ENCODE results near the gene TRIO. TPM values are rescaled to one million over a fixed set of nuclear protein-coding genes. Genes with fewer than 3 reads are reported as not detected.
"Not testable (repeated sequence)": the region's sequence is repeated elsewhere in the genome, so short reads cannot be mapped to it uniquely, and the experiment has no call there.

Gene TRIO
- total RNA-seq, 5 donors from 2014 or later (not counting 1 experiment from before 2014, with no cell fraction given) = 6.2 to 31.1 (median 11.8) TPM

DNA sequence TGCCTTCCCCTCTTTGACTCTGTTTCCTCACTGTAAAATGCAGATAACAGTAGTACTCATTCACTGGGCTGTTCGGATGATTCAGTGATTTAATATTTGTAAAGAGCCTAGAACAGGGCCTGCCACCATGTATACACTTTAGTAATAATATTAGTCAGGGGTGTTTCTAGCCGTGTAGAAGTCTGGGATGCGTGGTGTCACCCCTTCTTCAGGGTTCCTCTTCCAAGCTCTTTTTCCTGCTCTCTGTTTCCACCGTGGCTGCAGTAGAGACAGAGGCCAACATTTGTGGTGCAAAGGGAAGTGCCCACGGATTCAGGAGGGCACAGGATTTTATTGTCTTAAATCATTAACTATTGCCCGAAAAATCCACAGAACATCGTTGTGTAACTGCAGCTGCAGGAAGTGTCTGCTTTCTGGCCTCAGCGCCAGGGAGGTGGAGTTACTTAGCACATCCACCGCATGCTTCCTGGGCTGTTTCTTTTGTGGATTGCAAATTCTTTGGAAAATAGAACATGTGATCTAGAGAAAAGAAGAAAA lies 61.7 kb downstream of the TRIO start:
- DNase-seq (no peak), ATAC-seq (replicated peaks in 1 of 4) (no peak)
- Mint-ChIP-seq H3K27ac (peak overlapping the region in 1 of 2 donors; percentile 35), H3K4me3 (no peak overlapping the region), H3K9me3 (no peaks in the 10 kb centered on the region), H3K4me1 (peaks cover 7 to 10% (median 9%) of the 10 kb centered on the region in 3 donors), H3K27me3 (peaks cover 0 to 6% of the 10 kb centered on the region in 2 donors), H3K36me3 (no peaks in the 10 kb centered on the region)
- H3K4me3 ChIP-seq (ENCODE audit: control insufficient read depth in 1 of 2, extremely low read depth in 1 of 2, low read length in 1 of 2) = peak overlapping the region in 1 of 2 donors; percentile 29
- H3K27me3 ChIP-seq (replicated peaks in 1 of 2; ENCODE audit: control insufficient read depth in 2 of 2, extremely low read depth in 1 of 2, insufficient read depth in 2 of 2, low read length in 1 of 2) = peaks cover 0 to 15% of the 10 kb centered on the region in 2 experiments
- no peak overlapping the region for H3K27ac ChIP-seq (ENCODE audit: low read length)
- H3K36me3 ChIP-seq (ENCODE audit: control insufficient read depth in 2 of 2, extremely low read depth in 1 of 2, insufficient read depth in 1 of 2, low read length in 1 of 2) = no peaks in the 10 kb centered on the region
- ChIA-PET POLR2A (no interaction called here), CTCF (no interaction called here)
- 20% methylated on average over 2 of the region's 9 CpGs for WGBS (ENCODE audit: insufficient coverage)
- H3K9me3 ChIP-seq = no peaks in the 10 kb centered on the region
- H3K4me1 ChIP-seq (ENCODE audit: control insufficient read depth in 1 of 2, extremely low read depth in 1 of 2, insufficient read depth in 2 of 2, low read length in 2 of 2) = peaks cover 0 to 4% of the 10 kb centered on the region in 2 experiments

GRCh38 chr5:14206028-14206725 lies 63.0 kb downstream of the TRIO start:
- H3K27ac ChIP-seq (ENCODE audit: low read length) = no peak overlapping the region
- DNase-seq = no peak
- ChIA-PET CTCF (no interaction called here), POLR2A (no interaction called here)
- Mint-ChIP-seq H3K9me3 (no peaks in the 10 kb centered on the region), H3K36me3 (no peaks in the 10 kb centered on the region), H3K27me3 (peaks cover 3 to 12% of the 10 kb centered on the region in 2 donors), H3K4me3 (no peak overlapping the region), H3K4me1 (peaks cover 7 to 10% (median 9%) of the 10 kb centered on the region in 3 donors), H3K27ac (no peak overlapping the region)
- peaks cover 0 to 4% of the 10 kb centered on the region in 2 experiments for H3K4me1 ChIP-seq (ENCODE audit: control insufficient read depth in 1 of 2, extremely low read depth in 1 of 2, insufficient read depth in 2 of 2, low read length in 2 of 2)
- ATAC-seq (replicated peaks in 1 of 4) = no peak
- H3K36me3 ChIP-seq (ENCODE audit: control insufficient read depth in 2 of 2, extremely low read depth in 1 of 2, insufficient read depth in 1 of 2, low read length in 1 of 2) = no peaks in the 10 kb centered on the region
- H3K9me3 ChIP-seq = no peaks in the 10 kb centered on the region
- 43% methylated on average over 4 of the region's 11 CpGs for WGBS (ENCODE audit: insufficient coverage)
- H3K4me3 ChIP-seq (ENCODE audit: control insufficient read depth in 1 of 2, extremely low read depth in 1 of 2, low read length in 1 of 2) = no peak overlapping the region
- peaks cover 0 to 16% of the 10 kb centered on the region in 2 experiments for H3K27me3 ChIP-seq (replicated peaks in 1 of 2; ENCODE audit: control insufficient read depth in 2 of 2, extremely low read depth in 1 of 2, insufficient read depth in 2 of 2, low read length in 1 of 2)

GRCh38 chr5:14207428-14207827 lies 64.3 kb downstream of the TRIO start:
- H3K36me3 ChIP-seq (ENCODE audit: control insufficient read depth in 2 of 2, extremely low read depth in 1 of 2, insufficient read depth in 1 of 2, low read length in 1 of 2); H3K9me3 Mint-ChIP-seq; H3K4me3 Mint-ChIP-seq; ATAC-seq (replicated peaks in 1 of 4); H3K4me3 ChIP-seq (ENCODE audit: control insufficient read depth in 1 of 2, extremely low read depth in 1 of 2, low read length in 1 of 2); H3K36me3 Mint-ChIP-seq; H3K9me3 ChIP-seq; H3K27ac ChIP-seq (ENCODE audit: low read length); CTCF ChIA-PET; H3K27ac Mint-ChIP-seq; DNase-seq; H3K4me1 ChIP-seq (ENCODE audit: control insufficient read depth in 1 of 2, extremely low read depth in 1 of 2, insufficient read depth in 2 of 2, low read length in 2 of 2); POLR2A ChIA-PET: not testable (repeated sequence)
- no CpG with 5 or more reads among the region's 3 CpGs for WGBS (ENCODE audit: insufficient coverage)
- peaks cover 0 to 16% of the 10 kb centered on the region in 2 experiments for H3K27me3 ChIP-seq (replicated peaks in 1 of 2; ENCODE audit: control insufficient read depth in 2 of 2, extremely low read depth in 1 of 2, insufficient read depth in 2 of 2, low read length in 1 of 2)
- Mint-ChIP-seq H3K27me3 (peaks cover 3 to 12% of the 10 kb centered on the region in 2 donors), H3K4me1 (peaks cover 7 to 11% (median 10%) of the 10 kb centered on the region in 3 donors)

DNA sequence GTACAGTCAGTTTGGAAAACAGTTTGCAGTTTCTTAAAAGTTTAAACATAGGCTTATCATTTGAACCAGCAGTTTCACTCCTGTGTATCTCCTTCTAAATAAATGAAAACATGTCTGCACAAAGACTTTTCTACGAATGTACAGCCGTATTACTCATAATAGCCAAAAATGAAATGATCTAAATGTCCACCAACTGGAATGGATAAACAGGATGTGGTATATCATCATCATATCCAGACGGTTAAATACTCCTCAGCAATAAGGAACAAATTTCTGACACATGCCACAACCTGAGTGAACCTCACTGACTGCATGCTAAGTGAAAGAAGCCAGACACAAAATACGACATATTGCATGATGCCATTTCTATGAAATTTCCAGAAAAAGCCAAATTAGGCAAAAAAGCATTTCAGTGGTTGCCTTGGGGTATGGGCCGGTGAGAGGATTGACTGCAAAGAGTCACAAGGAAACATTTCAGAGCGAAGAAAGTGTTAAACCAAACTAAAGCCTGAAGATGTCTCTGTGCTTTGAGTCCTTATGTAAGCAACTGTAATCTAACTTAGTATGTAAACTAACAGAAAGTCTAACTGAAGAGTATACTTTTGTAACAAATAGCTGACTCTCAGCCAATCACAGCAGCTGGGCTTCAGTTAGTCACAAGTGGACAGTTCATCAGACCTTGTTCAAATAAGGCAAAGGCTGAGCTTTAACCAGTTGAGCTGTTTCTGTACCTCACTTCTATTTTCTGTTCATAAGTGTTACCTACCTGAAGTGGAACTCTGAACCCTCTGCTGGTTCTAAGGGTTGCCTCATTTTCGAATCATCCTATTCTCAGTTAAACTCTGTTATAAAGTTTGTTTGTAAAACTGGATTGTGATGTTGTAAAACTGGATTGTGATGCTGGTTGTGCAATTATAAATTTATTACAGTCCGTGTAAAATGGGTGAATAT lies 65.2 kb downstream of the TRIO start:
- ChIA-PET CTCF (no interaction called here), POLR2A (no interaction called here)
- H3K4me3 Mint-ChIP-seq = no peak overlapping the region
- no peaks in the 10 kb centered on the region for H3K9me3 Mint-ChIP-seq
- peak in 1 of 4 experiments; percentile 19 for ATAC-seq (replicated peaks in 1 of 4)
- H3K36me3 ChIP-seq (ENCODE audit: control insufficient read depth in 2 of 2, extremely low read depth in 1 of 2, insufficient read depth in 1 of 2, low read length in 1 of 2) = no peaks in the 10 kb centered on the region
- no peak overlapping the region for H3K27ac Mint-ChIP-seq
- H3K27me3 Mint-ChIP-seq = peaks cover 3 to 12% of the 10 kb centered on the region in 2 donors
- peaks cover 0 to 4% of the 10 kb centered on the region in 2 experiments for H3K4me1 ChIP-seq (ENCODE audit: control insufficient read depth in 1 of 2, extremely low read depth in 1 of 2, insufficient read depth in 2 of 2, low read length in 2 of 2)
- H3K4me1 Mint-ChIP-seq = peaks cover 7 to 11% (median 10%) of the 10 kb centered on the region in 3 donors
- no peak for DNase-seq
- no peak overlapping the region for H3K27ac ChIP-seq (ENCODE audit: low read length)
- WGBS (ENCODE audit: insufficient coverage) = 90% methylated on average over 2 of the region's 8 CpGs
- no peaks in the 10 kb centered on the region for H3K36me3 Mint-ChIP-seq
- H3K27me3 ChIP-seq (replicated peaks in 1 of 2; ENCODE audit: control insufficient read depth in 2 of 2, extremely low read depth in 1 of 2, insufficient read depth in 2 of 2, low read length in 1 of 2) = peaks cover 0 to 16% of the 10 kb centered on the region in 2 experiments
- H3K9me3 ChIP-seq = no peaks in the 10 kb centered on the region
- H3K4me3 ChIP-seq (ENCODE audit: control insufficient read depth in 1 of 2, extremely low read depth in 1 of 2, low read length in 1 of 2) = no peak overlapping the region

- Histone ChIP-seq H3K9me3 (no peaks in the 10 kb centered on the region), H3K4me3 (ENCODE audit: control insufficient read depth in 1 of 2, extremely low read depth in 1 of 2, low read length in 1 of 2) (no peak overlapping the region), H3K27ac (ENCODE audit: low read length) (no peak overlapping the region), H3K27me3 (replicated peaks in 1 of 2; ENCODE audit: control insufficient read depth in 2 of 2, extremely low read depth in 1 of 2, insufficient read depth in 2 of 2, low read length in 1 of 2) (peaks cover 0 to 12% of the 10 kb centered on the region in 2 experiments), H3K36me3 (ENCODE audit: control insufficient read depth in 2 of 2, extremely low read depth in 1 of 2, insufficient read depth in 1 of 2, low read length in 1 of 2) (no peaks in the 10 kb centered on the region), H3K4me1 (ENCODE audit: control insufficient read depth in 1 of 2, extremely low read depth in 1 of 2, insufficient read depth in 2 of 2, low read length in 2 of 2) (peaks cover 0 to 4% of the 10 kb centered on the region in 2 experiments)
- 100% methylated on average over 1 of the region's 9 CpGs for WGBS (ENCODE audit: insufficient coverage)
- Mint-ChIP-seq H3K27me3 (peaks cover 3 to 12% of the 10 kb centered on the region in 2 donors), H3K36me3 (no peaks in the 10 kb centered on the region), H3K27ac (no peak overlapping the region), H3K4me1 (peaks cover 7 to 11% (median 10%) of the 10 kb centered on the region in 3 donors), H3K4me3 (no peak overlapping the region), H3K9me3 (no peaks in the 10 kb centered on the region)
- no peak for ATAC-seq (replicated peaks in 1 of 4)
- POLR2A ChIA-PET = no interaction called here
- DNase-seq = no peak
- CTCF ChIA-PET = no interaction called here
Observed at GRCh38 chr5:14209222-14209822, 66.2 kb downstream of the TRIO start.

DNA sequence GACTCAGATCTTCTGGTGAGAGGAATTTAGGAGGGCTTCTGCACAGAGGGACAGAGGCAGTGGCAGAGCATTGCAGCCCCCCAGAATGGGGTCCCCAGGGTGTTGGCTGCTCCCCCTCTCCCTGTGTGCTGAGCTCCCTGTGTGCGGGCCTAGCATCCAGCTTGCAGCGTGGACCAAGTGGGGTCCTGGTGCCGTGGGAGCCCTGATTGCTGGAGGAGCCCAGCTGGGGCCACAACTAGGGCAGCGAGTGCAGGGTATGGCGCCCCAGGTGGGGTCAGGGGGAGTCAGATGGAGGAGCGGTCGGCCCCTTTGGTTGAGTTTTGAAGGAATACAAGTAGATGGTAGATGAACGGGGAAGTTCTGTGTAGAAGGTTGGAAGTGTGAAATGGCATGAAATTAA lies 66.7 kb downstream of the TRIO start:
- POLR2A ChIA-PET = no interaction called here
- Mint-ChIP-seq H3K36me3 (no peaks in the 10 kb centered on the region), H3K27ac (no peak overlapping the region), H3K27me3 (peaks cover 3 to 12% of the 10 kb centered on the region in 2 donors), H3K4me1 (peaks cover 4 to 11% (median 6%) of the 10 kb centered on the region in 3 donors), H3K9me3 (no peaks in the 10 kb centered on the region), H3K4me3 (no peak overlapping the region)
- Histone ChIP-seq H3K36me3 (ENCODE audit: control insufficient read depth in 2 of 2, extremely low read depth in 1 of 2, insufficient read depth in 1 of 2, low read length in 1 of 2) (no peaks in the 10 kb centered on the region), H3K4me1 (ENCODE audit: control insufficient read depth in 1 of 2, extremely low read depth in 1 of 2, insufficient read depth in 2 of 2, low read length in 2 of 2) (peaks cover 0 to 4% of the 10 kb centered on the region in 2 experiments), H3K4me3 (ENCODE audit: control insufficient read depth in 1 of 2, extremely low read depth in 1 of 2, low read length in 1 of 2) (no peak overlapping the region), H3K27me3 (replicated peaks in 1 of 2; ENCODE audit: control insufficient read depth in 2 of 2, extremely low read depth in 1 of 2, insufficient read depth in 2 of 2, low read length in 1 of 2) (peaks cover 0 to 12% of the 10 kb centered on the region in 2 experiments), H3K9me3 (no peaks in the 10 kb centered on the region), H3K27ac (ENCODE audit: low read length) (no peak overlapping the region)
- CTCF ChIA-PET = no interaction called here
- DNase-seq (no peak), ATAC-seq (replicated peaks in 1 of 4) (no peak)
- WGBS (ENCODE audit: insufficient coverage) = 90% methylated on average over 8 of the region's 8 CpGs

All from T-cell (primary cell).